Subcutaneous adipose tissue (tissue), 4 donors: ENCODE measurements around the gene COL24A1. TPM values are rescaled to one million over a fixed set of nuclear protein-coding genes. Genes with fewer than 3 reads are reported as not detected.

Source experiments
- total RNA-seq, 4 donors: library from RNA; depleted of rRNA; stranded (reverse); fragments of >200 nt; gene quantifications; one replicate each; pipeline ENCODE4 v1.1.0, GENCODE V29; 2016
- TF ChIP-seq, protein P1 (sequence below): fragments of 450-650 bp; IDR thresholded peaks from one replicate; pipeline ENCODE4 v1.5.1; 2016; ENCODE audit warnings: low read depth, mild to moderate bottlenecking, control low read depth, antibody characterized with exemption, moderate library complexity

The COL24A1 gene
- total RNA-seq, 4 donors from 2014 or later = 0.16 to 2.9 (median 1.3) TPM

DNA sequence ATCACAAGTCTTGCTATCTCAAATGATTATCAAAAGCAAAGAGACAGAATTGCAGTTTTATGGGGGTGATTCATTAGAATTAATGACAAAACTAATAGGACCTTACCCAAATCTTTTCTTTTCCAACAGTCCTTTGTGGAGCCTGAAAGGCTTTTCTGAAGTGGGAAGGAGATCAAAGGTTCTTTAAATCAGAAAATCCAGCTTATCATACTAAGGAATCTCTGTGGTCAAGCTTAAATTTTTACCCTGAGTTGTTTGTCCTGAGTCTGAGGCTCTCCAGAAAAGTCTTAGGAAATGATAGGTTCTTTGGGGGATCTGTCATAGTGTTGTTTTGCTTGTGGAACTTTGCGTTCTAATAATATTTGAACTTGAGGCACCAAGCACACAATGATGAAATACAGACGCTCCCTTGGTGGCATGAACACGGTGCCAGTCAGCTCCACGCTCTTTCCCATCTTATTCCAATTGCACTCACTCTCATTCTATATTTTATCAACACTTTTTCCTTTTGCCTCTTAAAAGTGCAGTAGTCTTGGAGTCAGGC is 38.0 kb upstream of the COL24A1 start:
- TF ChIP-seq, protein P1, sequence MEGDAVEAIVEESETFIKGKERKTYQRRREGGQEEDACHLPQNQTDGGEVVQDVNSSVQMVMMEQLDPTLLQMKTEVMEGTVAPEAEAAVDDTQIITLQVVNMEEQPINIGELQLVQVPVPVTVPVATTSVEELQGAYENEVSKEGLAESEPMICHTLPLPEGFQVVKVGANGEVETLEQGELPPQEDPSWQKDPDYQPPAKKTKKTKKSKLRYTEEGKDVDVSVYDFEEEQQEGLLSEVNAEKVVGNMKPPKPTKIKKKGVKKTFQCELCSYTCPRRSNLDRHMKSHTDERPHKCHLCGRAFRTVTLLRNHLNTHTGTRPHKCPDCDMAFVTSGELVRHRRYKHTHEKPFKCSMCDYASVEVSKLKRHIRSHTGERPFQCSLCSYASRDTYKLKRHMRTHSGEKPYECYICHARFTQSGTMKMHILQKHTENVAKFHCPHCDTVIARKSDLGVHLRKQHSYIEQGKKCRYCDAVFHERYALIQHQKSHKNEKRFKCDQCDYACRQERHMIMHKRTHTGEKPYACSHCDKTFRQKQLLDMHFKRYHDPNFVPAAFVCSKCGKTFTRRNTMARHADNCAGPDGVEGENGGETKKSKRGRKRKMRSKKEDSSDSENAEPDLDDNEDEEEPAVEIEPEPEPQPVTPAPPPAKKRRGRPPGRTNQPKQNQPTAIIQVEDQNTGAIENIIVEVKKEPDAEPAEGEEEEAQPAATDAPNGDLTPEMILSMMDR = no peak

DNA sequence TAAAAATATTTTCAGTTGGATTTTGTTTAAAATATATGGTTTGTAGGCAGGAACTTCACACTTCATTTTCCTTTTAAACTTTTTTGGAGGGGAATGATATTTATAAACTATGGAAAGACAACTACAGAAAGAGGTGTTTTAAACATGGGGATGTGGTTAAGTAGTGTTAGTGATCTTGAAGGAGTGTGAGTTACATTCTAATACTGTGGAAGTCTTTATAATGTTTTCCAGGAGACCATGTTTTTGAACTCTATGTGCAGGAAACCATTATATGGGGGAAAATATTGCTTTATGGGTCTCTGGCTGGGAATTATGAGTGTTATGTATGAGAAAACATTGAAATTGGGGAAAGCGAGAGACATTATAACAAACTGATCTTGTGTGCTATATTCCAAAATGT is 35.8 kb upstream of the COL24A1 start:
- TF ChIP-seq, protein P1 = no peak

DNA sequence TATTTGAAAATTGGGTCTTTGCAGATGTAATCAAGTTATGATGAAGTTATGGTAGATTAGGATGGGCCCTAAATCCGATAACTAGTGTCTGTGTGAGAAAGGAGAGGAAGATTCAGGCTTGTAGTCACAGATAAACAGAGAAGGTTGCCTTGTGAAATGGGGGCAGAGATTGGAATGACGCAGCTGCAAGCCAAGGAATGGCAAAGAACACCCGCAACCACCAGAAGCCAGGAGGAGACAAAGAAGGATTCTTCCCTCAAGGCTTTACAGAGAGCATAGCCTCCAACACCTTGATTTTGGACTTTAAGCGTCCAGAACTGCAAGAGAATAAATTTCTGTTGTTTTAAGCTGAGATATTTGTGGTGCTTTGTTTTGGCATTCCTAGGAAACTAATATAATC is 35.4 kb upstream of the COL24A1 start:
- TF ChIP-seq, protein P1 = no peak

DNA sequence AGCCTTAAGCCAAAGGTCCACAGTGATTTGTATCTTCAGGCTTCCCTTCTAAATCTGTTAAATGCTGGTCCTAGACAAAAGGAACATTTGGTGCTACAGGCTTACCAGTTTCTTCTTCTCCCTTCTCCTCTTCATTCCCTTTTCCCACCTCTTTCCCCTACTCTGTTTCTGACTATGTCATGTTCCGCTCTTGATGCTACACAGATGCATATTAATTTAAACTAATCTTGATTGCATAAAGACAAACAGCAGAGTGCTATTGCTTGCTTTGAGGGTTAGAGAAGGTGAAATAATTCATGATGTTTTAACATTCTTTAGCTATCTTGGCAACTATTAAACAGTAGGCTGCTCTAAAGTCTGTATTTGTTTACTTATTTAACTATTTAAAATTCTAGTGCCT is 34.3 kb upstream of the COL24A1 start:
- TF ChIP-seq, protein P1 = no peak

DNA sequence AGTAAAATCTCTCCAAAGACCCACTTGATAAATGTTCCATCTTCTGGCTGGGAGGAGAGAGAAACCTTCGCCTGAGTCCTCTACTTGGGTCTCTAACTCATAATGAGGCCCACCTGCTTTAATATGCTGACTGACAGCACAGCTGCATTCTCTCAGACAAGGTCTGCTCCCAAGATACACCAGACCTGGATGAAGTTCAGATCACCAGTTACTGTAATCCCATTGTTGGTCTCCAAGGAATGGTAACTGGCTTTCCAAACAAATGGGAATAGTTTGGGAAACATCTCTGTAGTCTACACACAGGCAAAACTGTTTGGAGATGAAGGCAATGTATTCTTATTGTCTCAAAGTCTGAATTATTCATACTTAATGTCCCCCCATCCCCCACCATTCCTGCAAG is 27.9 kb upstream of the COL24A1 start:
- TF ChIP-seq, protein P1 = no peak

DNA sequence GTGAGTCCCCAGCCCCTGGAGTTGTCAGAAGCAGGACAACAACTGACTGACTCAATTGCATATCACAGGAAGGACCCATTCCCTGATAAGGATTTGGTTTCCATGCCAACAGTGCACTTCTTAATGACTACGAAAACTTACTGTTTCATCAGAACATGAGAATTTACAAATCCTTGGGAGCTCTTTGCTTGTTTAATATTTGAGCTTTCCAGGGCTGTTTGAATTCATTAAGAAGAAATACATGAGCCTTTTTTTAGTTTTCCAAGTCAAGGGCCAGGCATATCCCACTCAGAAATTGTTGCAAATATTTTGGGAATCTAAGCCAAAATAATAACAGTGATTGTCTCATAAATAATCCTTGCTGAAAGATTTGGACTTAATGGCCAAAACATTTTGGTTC is 27.2 kb upstream of the COL24A1 start:
- TF ChIP-seq, protein P1 = no peak

DNA sequence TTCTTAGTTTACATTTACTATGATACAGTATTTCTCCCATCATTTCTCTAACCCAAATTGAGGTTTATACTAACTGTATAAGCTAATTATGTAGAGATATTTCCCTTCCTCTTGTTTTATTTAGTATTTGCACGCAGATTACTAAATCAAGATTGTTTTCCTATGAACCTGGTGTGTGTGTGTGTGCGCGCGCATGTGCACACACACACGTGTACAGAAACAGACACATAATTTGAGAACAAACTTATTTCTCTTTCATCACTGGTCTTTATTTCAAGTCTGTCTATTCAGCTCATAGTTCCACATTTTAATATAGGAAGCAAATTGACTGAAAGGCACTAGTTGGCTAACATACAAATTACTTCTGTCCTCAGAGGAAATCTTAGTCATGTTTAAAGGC is 19.7 kb upstream of the COL24A1 start:
- TF ChIP-seq, protein P1 = no peak

DNA sequence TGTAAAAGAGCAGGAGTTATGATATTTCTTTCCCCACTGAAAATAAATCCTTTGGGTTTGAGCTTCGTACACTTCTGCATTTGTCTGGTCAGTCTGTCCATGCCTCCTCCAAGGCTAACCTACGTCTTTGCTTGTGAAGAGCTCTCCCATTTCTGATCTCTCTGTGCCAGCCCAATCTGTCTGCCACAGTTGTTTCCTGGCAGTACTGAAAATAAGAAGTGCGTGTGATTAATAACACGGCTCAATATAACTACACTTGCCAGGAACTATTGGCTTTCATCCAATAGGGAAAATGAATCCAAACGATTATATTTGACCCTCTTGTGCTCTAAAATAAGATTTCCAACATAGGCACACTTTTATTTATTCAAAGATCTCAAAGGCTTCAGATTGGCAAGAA is 19.2 kb upstream of the COL24A1 start:
- TF ChIP-seq, protein P1 = no peak
